HT-29 (cell line): ENCODE results near the gene GIPC1. TPM values are rescaled to one million over a fixed set of nuclear protein-coding genes. Genes with fewer than 3 reads are reported as not detected.
A peak's percentile ranks its signal among the peaks of the same experiment; 100 is the strongest.
"Not testable (repeated sequence)": the region's sequence is repeated elsewhere in the genome, so short reads cannot be mapped to it uniquely, and the experiment has no call there.

Experiments used
- DNase-seq: peaks from one replicate; pipeline ENCODE4 v3.0.0-alpha.2; 2015; ENCODE audit warnings: low spot score
- total RNA-seq: library from RNA; depleted of rRNA; stranded (reverse); fragments of >200 nt; shearing (Covaris generic); gene quantifications from 2 replicates; pipeline ENCODE4 v1.2.3, GENCODE V29; 2014

Gene GIPC1
- total RNA-seq, 1 experiment from 2014 or later = 296 TPM

- DNase-seq = peak; percentile 55
Measured at GRCh38 chr19:14472202-14472938, 23.6 kb downstream of the GIPC1 start.

DNA sequence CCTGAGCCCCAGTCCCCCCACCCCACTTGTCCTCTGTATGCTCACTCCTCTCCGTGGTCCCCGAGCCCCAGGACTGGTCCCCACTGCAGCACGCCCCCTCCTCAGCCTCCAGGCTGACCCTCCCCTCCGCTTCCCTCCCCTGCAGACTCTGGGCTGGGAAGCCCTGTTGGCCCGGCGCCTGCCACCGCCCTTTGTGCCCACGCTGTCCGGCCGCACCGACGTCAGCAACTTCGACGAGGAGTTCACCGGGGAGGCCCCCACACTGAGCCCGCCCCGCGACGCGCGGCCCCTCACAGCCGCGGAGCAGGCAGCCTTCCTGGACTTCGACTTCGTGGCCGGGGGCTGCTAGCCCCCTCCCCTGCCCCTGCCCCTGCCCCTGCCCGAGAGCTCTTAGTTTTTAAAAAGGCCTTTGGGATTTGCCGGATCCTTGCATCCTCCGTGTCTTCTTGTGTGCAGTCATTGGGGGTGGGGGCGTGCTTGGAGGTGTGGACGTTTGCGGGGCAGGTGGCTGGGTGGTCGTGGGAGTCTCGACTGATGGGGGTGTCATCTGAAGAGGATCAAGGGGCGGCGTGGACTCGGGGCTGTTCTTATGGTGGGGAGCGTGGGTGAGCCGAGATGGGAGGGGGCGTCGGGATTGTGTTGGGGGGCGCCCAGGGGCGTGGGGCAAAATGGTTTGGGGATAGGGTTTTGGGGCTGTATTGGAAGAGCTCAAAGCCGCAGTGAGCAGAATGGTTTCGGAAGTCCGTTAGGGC lies 24.3 kb downstream of the GIPC1 start:
- no peak for DNase-seq

GRCh38 chr19:14470031-14470876 lies 25.7 kb downstream of the GIPC1 start:
- DNase-seq = no peak

GRCh38 chr19:14467816-14468215 lies 28.1 kb downstream of the GIPC1 start:
- DNase-seq = peak; percentile 28

DNA sequence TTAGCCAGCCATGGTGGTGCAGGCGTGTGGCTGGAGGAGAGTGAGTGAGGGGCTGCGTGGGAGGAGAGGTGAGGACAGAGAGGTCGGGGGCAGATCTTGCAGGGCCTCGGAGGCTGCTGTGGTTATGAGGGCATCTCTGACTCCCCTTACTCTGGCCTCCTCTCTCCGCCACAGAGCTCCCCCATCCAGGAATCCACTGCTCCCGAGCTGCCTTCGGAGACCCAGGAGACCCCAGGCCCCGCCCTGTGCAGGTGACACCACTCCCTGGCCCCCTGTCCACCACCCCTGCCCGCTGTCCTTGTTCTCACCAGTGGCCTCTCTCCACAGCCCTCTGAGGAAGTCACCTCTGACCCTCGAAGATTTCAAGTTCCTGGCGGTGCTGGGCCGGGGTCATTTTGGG lies 28.5 kb downstream of the GIPC1 start:
- DNase-seq = no peak

GRCh38 chr19:14463747-14464146 lies 32.2 kb downstream of the GIPC1 start:
- DNase-seq = no peak

GRCh38 chr19:14462401-14462800 lies 33.5 kb downstream of the GIPC1 start:
- DNase-seq = not testable (repeated sequence)

GRCh38 chr19:14460935-14461334 lies 35.0 kb downstream of the GIPC1 start:
- DNase-seq = no peak

GRCh38 chr19:14459703-14460102 lies 36.2 kb downstream of the GIPC1 start:
- no peak for DNase-seq

DNA sequence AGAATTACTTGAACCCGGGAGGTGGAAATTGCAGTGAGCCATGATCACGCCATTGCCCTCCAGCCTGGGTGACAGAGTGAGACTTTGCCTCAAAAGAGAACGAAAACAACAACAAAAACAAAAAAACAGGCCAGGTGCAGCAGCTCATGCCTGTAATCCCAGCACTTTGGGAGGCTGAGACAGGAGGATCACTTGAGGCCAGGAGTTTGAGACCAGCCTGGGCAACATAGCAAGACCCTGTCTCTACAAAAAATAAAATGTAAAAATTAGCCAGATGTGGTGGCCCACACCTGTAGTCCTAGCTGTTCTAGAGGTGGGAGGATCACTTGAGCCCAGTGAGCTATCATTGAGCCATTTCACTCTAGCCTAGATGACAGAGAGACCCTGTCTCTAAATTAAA lies 43.6 kb downstream of the GIPC1 start:
- not testable (repeated sequence) for DNase-seq

- DNase-seq = no peak
Measured at GRCh38 chr19:14450876-14451275, 45.1 kb downstream of the GIPC1 start.

DNA sequence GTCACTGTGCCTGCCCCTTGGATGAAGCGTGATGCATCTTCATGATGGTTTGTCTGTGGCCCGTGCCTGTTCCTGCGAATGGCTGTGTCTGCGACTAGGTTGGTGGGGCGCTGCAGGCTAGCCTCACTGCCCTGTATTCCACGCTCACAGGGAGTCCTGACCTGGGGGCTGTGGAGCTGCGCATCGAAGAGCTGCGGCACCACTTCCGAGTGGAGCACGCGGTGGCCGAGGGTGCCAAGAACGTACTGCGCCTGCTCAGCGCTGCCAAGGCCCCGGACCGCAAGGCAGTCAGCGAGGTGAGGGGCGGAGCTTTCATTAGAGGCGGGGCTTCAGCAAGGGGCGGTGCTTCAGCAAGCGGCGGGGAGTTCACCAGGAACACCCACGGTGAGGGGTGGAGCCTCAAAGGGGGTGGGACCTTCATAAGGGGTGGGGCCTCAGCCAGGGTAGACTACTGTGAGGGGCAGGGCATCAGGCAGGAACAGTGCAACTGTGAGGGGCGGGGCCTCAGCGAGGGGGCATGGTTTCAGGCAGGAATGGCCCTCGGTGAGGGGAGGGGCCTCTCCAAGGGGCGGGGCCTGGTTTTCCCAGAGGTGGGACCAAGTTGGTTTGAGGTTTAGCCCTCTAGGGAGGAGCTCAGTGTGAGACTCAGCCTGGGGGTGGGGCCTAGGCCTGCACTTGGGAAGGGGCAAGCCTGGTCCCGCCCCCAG lies 45.6 kb downstream of the GIPC1 start:
- peak; percentile 34 for DNase-seq

DNA sequence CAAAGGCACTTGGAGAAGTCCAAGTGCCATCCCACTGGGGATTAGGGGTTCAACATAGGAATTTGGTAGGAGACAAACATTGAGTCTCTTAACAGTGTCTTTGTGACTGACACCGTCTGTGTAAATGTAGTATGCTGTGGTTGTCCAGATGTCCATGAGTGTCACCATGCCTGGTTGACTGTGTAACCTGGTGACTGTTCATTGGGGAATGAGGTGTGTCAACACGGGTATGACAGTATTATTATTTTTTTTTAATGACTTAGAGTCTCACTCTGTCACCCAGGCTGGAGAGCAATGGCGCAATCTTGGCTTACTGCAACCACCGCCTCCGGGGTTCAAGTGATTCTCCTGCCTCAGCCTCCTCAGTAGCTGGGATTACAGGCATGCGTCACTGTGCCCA lies 46.6 kb downstream of the GIPC1 start:
- no peak for DNase-seq

DNA sequence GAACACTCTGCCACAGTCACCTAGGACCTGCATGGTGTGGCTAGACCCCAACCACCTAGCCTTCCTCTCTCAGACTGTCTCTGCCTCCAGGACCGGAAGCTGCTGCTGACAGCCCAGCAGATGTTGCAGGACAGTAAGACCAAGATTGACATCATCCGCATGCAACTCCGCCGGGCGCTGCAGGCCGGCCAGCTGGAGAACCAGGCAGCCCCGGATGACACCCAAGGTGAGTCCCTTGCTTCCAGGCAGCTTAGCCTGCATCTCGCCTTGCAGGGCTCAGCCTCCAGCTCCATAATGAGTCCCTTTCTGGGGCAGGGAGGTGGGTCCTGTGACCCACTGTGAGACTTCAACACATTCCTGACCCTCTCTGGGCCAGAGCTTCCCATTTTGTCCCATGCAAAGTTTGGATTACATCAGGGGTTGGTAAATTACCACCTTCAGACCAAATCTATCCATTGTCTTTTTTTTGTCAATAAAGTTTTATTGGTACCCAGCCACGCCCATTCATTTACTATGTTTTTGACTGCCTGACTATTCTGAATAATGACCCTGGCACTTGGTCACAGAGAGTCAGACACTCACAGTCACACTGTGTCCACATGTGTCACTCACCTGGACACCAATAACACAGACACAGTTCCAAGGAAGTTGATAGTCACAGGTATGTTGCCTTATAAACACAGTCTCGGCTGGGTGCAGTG lies 49.4 kb downstream of the GIPC1 start:
- DNase-seq = no peak

DNA sequence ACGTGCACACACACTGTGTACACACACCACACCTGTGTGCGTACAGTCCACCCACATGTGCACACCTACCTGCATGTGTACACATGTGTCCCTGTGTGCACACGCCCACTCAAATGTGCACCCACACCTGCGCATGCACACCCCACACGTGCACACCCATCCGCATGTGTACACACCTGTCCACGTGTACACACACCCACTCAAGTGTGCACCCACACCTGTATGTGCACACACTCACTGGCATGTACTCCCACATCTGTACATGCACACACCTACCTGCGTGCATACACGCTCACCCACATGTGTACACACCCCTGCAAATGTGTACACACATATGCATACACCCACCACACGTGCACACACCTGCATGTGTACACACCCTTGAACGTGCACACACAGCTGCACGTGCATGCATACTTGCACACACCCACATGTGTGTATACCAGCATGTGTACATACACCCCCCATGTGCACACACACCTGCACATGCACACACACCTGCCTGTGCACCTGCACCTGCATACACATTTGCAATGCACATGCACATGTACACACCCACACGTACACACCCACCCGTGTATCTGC lies 52.2 kb downstream of the GIPC1 start:
- no peak for DNase-seq

GRCh38 chr19:14442891-14443631 lies 52.9 kb downstream of the GIPC1 start:
- no peak for DNase-seq

DNA sequence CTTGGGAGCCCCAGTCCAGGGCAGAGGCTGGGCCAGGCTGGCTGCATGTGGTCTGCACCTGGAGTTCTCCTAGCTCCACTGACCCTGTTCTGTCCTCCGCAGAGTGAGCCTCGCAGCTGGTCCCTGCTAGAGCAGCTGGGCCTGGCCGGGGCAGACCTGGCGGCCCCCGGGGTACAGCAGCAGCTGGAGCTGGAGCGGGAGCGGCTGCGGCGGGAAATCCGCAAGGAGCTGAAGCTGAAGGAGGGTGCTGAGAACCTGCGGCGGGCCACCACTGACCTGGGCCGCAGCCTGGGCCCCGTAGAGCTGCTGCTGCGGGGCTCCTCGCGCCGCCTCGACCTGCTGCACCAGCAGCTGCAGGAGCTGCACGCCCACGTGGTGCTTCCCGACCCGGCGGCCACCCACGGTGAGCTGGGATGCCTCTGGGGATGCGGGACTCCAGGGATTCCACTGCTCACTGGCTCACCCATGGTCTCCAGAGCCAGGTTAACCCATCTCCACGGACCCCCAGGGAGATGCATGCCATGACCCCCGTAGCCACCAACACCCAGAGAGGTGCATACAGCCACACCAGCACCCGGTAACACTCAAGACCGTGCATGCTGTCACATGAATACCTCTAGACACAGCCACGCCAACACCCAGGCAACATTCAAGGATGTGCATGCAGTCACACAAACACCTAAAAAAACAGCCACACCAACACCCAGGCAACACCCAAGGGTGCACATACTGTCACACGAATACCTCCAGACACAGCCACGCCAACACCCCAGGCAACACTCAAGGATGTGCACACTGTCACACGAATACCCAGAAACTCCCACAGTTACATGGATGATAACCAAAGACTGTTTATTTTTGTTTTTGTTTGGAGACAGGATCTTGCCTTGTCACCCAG lies 54.6 kb downstream of the GIPC1 start:
- no peak for DNase-seq

GRCh38 chr19:14440049-14440448 lies 55.9 kb downstream of the GIPC1 start:
- no peak for DNase-seq

GRCh38 chr19:14439014-14439413 lies 56.9 kb downstream of the GIPC1 start:
- no peak for DNase-seq
